HL-60 (cell line): ENCODE data around the gene HTD2.

Experiments
- DNase-seq, 2 experiments: peaks; one replicate each; pipeline ENCODE4 v3.0.0-alpha.2; 2010 to 2020; ENCODE audit warnings: low read depth in 1 of 2, low spot score in 1 of 2
- H3K27ac ChIP-seq: fragments of 250-450 bp; sonication (Bioruptor Pico); replicated peaks from 2 replicates; pipeline ENCODE4 v1.5.1; 2020; ENCODE audit warnings: mild to moderate bottlenecking, moderate library complexity
- H3K27me3 ChIP-seq: fragments of 250-450 bp; sonication (Bioruptor Pico); 2 replicates; pipeline ENCODE4 v1.5.1; 2021; ENCODE audit warnings: mild to moderate bottlenecking, moderate library complexity; ENCODE audit not compliant: insufficient read depth, poor library complexity, severe bottlenecking
- H3K4me3 ChIP-seq: replicated peaks from 2 replicates; pipeline ENCODE4 v1.5.1; 2011; ENCODE audit warnings: mild to moderate bottlenecking, control low read depth, low read length; ENCODE audit not compliant: insufficient read depth
- CTCF ChIP-seq: IDR thresholded peaks from one replicate; pipeline ENCODE4 v1.5.1; 2011; ENCODE audit warnings: low read length, control low read depth, inconsistent platforms; ENCODE audit not compliant: insufficient read depth
- GABPA ChIP-seq: IDR thresholded peaks from 2 replicates; pipeline ENCODE4 v1.6.1; 2012; ENCODE audit warnings: low read depth
- POLR2AphosphoS5 ChIP-seq: IDR thresholded peaks from 2 replicates; pipeline ENCODE4 v1.6.1; 2012; ENCODE audit warnings: low read depth
- REST ChIP-seq: IDR thresholded peaks from 2 replicates; pipeline ENCODE4 v1.6.1; 2012; ENCODE audit warnings: low read depth; ENCODE audit not compliant: insufficient replicate concordance
- SPI1 ChIP-seq: IDR thresholded peaks from 2 replicates; pipeline ENCODE4 v1.6.1; 2012; ENCODE audit warnings: low read depth, mild to moderate bottlenecking, borderline replicate concordance

Gene HTD2

GRCh38 chr3:58308728-58309127 is 2.4 kb downstream of the HTD2 start:
- no peak for DNase-seq
- no peak for TF ChIP-seq POLR2AphosphoS5
- no peak for TF ChIP-seq CTCF
- TF ChIP-seq REST: no peak
- TF ChIP-seq GABPA: no peak
- no peak for TF ChIP-seq SPI1
- no peak overlapping the region for H3K27ac ChIP-seq

GRCh38 chr3:58317811-58318210 is 11.5 kb downstream of the HTD2 start:
- Histone ChIP-seq H3K4me3 (no peak overlapping the region), H3K27me3 (no peaks in the 10 kb centered on the region), H3K27ac (0 out of 2 replicates have a peak overlapping the region, but pooled peaks have one; percentile 35)
- TF ChIP-seq REST (no peak), CTCF (no peak), GABPA (no peak), SPI1 (no peak), POLR2AphosphoS5 (no peak)
- DNase-seq: no peak

More at GRCh38 chr3:58308728-58309127, 2.4 kb downstream of the HTD2 start:
- Histone ChIP-seq H3K27me3 (no peaks in the 10 kb centered on the region), H3K4me3 (no peak overlapping the region)

GRCh38 chr3:58321791-58322190 is 15.5 kb downstream of the HTD2 start:
- Histone ChIP-seq H3K27me3 (no peaks in the 10 kb centered on the region), H3K4me3 (no peak overlapping the region), H3K27ac (no peak overlapping the region)
- no peak for DNase-seq
- TF ChIP-seq POLR2AphosphoS5 (no peak), GABPA (no peak), CTCF (no peak), SPI1 (no peak), REST (no peak)
